Measurements from ENCODE around the gene ECM1.

ECM1 gene

GRCh38 chr1:150561974-150562445 is 54.1 kb downstream of the ECM1 start:
- H3F3A ChIP-seq (ENCODE audit: insufficient read depth, low read length), result peaks cover 69% of the 10 kb centered on the region
- H2AFZ ChIP-seq (ENCODE audit: low read length), result peak overlapping the region; percentile 49
- peak overlapping the region; percentile 95 for H3K4me2 ChIP-seq (ENCODE audit: low read depth, low read length)
- peaks cover 59% of the 10 kb centered on the region for H3K4me1 ChIP-seq (ENCODE audit: low read length)
- H3K36me3 ChIP-seq (replicated peaks; ENCODE audit: insufficient read depth, low read length), result no peaks in the 10 kb centered on the region
- peak; percentile 95 for DNase-seq
- peaks cover 16% of the 10 kb centered on the region for H3K79me2 ChIP-seq (ENCODE audit: low read length)
- peak overlapping the region; percentile 95 for H3K27ac ChIP-seq (ENCODE audit: low read length)
- no peaks in the 10 kb centered on the region for H3K9me2 ChIP-seq (replicated peaks; ENCODE audit: insufficient read depth, low read length)
- peak overlapping the region; percentile 73 for H3K4me3 ChIP-seq (ENCODE audit: low read length)
- H4K20me1 ChIP-seq (ENCODE audit: insufficient read depth, low read length), result no peaks in the 10 kb centered on the region
- TF ChIP-seq EZH2phosphoT487 (IDR thresholded peaks at IDR 0.05; ENCODE audit: low read length), result no peak
- no peaks in the 10 kb centered on the region for H3K27me3 ChIP-seq (replicated peaks; ENCODE audit: insufficient read depth, low read length)
- no peaks in the 10 kb centered on the region for H3K9me3 ChIP-seq (replicated peaks; ENCODE audit: insufficient read depth, low read length)
- peak overlapping the region; percentile 84 for H3K9ac ChIP-seq (ENCODE audit: low read length)

GRCh38 chr1:150562446-150563339 is 54.8 kb downstream of the ECM1 start:
- no peaks in the 10 kb centered on the region for H3K27me3 ChIP-seq (replicated peaks; ENCODE audit: insufficient read depth, low read length)
- H3K4me1 ChIP-seq (ENCODE audit: low read length), result peaks cover 64% of the 10 kb centered on the region
- H3K9me3 ChIP-seq (replicated peaks; ENCODE audit: insufficient read depth, low read length), result no peaks in the 10 kb centered on the region
- H3K36me3 ChIP-seq (replicated peaks; ENCODE audit: insufficient read depth, low read length), result no peaks in the 10 kb centered on the region
- H3K79me2 ChIP-seq (ENCODE audit: low read length), result peaks cover 16% of the 10 kb centered on the region
- H3K4me2 ChIP-seq (ENCODE audit: low read depth, low read length), result peak overlapping the region; percentile 95
- no peak for TF ChIP-seq EZH2 (optimal IDR thresholded peaks at IDR 0.05; ENCODE audit: low read depth, low read length)
- no peak for TF ChIP-seq CTCF (IDR thresholded peaks at IDR 0.05; ENCODE audit: low read length)
- TF ChIP-seq EZH2phosphoT487 (IDR thresholded peaks at IDR 0.05; ENCODE audit: low read length), result no peak
- peak; percentile 100 for DNase-seq
- H4K20me1 ChIP-seq (ENCODE audit: insufficient read depth, low read length), result no peaks in the 10 kb centered on the region
- H3K9me2 ChIP-seq (replicated peaks; ENCODE audit: insufficient read depth, low read length), result no peaks in the 10 kb centered on the region
- peaks cover 76% of the 10 kb centered on the region for H3F3A ChIP-seq (ENCODE audit: insufficient read depth, low read length)
- peak overlapping the region; percentile 95 for H3K27ac ChIP-seq (ENCODE audit: low read length)
- H2AFZ ChIP-seq (ENCODE audit: low read length), result 0 out of 2 replicates have a peak overlapping the region, but pooled peaks have one; percentile 49
- peak overlapping the region; percentile 73 for H3K4me3 ChIP-seq (ENCODE audit: low read length)
- peak overlapping the region; percentile 84 for H3K9ac ChIP-seq (ENCODE audit: low read length)

Measured in MM.1S (cell line).